AG09319 (cell line): ENCODE measurements around the gene BRME1.

Experiments used
- DNase-seq: peaks from one replicate; pipeline ENCODE4 v3.0.0-alpha.2; 2010; ENCODE audit warnings: low read depth; ENCODE audit errors: extremely low read depth
- TF ChIP-seq, protein P1 (sequence below): IDR thresholded peaks from 2 replicates; pipeline ENCODE4 v1.5.1; 2011; ENCODE audit warnings: low read depth, mild to moderate bottlenecking, inconsistent platforms, low read length, moderate library complexity

The BRME1 gene

DNA sequence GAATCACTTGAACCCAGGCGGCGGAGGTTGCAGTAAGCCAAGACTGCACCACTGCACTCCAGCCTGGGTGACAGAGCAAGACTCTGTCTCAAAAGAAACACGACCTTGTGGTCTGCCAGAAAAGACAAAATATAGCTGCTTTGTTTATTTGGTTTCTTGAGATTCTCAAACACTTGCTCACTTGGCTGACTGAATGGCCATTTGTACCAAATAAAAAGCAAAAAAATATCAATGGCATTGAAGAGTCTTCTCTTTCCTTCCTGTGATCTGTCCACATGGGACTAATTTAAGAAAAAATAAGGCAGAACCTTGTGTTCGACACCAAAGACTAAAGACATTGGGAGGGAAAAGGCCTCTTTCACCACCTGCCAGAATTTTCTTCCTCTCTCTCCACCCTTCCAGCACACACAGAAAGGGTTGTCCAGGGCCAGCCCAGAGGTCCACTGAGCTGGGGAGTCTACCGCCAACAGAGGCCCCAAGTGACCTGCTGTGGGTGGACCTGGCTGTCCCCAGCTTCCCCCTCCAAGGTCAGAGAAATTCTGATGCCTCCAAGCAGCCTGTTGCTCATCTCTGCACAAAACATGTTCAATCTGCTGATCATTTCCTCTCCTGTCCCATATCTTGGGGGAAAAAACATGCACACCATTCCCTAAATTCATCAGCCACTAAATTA, 5.9 kb downstream of the BRME1 start:
- TF ChIP-seq, protein P1, sequence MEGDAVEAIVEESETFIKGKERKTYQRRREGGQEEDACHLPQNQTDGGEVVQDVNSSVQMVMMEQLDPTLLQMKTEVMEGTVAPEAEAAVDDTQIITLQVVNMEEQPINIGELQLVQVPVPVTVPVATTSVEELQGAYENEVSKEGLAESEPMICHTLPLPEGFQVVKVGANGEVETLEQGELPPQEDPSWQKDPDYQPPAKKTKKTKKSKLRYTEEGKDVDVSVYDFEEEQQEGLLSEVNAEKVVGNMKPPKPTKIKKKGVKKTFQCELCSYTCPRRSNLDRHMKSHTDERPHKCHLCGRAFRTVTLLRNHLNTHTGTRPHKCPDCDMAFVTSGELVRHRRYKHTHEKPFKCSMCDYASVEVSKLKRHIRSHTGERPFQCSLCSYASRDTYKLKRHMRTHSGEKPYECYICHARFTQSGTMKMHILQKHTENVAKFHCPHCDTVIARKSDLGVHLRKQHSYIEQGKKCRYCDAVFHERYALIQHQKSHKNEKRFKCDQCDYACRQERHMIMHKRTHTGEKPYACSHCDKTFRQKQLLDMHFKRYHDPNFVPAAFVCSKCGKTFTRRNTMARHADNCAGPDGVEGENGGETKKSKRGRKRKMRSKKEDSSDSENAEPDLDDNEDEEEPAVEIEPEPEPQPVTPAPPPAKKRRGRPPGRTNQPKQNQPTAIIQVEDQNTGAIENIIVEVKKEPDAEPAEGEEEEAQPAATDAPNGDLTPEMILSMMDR: no peak
- DNase-seq: no peak

DNA sequence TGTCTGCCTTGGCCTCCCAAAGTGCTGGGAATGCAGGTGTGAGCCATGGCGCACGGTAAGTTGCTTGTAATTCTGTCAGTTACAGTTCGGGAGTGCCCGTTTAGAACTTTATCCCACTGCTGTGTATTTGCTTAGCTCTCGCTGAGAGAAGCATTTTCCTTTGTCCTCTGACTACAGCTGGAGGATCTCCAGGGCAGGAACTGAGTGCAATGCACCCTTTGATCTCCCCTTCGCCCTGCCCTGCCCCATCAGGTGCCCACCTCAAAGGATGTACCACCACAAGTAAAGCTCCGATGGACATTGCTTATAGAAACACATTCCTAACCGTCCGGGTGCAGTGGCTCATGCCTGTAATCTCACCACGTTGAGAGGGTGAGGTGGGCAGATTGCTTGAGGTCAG, 6.5 kb downstream of the BRME1 start:
- TF ChIP-seq, protein P1: no peak
- no peak for DNase-seq

DNA sequence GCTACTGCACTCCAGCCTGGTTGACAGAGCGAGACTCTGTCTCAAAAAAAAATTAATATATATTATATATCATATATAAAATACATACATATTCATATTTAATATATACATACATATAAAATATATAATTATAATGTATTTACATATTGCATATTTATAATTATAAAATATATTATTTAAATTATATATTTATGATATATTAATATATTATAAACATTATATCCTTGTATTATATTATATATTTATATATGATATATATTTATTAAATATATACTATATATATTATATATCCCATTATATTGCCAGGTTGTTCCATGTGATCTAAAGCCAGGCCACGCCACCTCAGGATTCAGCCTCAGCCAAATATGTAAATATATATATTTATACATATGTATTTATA, 9.7 kb downstream of the BRME1 start:
- TF ChIP-seq, protein P1: no peak
- DNase-seq: no peak

DNA sequence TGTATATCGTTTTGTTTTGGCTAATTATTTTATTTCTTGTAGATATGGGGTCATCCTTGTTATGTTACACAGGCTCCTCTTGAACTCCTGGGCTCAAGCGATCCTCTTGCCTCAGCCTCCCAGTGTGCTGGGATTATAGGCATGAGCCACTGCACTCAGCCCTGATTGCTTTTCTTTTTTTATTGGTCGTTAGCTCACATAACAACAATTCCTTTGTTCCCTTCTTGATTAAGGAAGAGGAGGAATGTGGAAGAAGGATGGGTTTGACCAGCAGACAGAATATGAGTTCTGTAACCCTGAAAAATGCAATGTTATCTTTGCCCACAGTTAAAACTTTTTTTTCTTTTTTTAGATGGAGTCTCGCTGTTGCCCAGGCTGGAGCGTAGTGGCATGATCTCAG, 11.4 kb downstream of the BRME1 start:
- TF ChIP-seq, protein P1: no peak
- DNase-seq: no peak

DNA sequence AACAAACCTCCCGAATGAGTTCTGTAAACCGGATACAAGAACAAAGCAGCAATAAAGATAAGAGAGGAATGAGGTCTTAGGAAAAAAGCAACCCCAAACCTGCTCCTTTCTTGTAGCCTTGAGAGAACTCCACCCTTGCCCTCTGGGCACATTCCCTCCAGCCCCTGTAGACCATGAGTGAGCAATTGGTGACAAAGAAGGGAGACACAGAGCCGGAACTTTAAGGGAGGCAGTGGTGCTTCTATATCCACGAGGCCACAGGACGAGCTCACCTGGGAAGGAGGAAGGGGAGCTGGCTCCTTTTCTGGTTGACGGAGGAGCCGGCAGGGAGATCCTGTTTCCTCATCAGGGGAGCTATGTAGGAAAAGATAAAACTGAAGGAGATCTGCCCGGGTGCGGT, 13.0 kb downstream of the BRME1 start:
- TF ChIP-seq, protein P1: no peak
- no peak for DNase-seq

DNA sequence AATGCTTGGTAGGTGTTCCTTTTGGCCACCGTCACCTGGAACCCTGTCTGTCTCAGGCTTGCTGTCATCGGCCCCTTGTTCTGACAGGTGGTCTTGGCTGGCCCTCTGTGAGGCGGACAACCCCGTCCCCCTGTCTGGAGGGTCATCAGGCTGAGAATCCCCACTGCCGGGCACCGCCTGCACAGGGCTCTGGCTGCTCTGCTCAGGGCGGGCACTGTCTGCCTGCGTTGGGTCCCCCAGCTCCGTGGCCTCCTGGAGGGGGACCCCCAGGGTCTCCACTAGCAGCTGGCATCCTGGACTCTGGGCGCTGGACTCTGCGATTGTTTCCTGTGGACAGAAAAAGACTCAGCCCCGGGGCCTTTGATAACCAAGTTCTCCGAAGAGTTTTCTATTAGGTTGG, 15.8 kb downstream of the BRME1 start:
- TF ChIP-seq, protein P1: no peak
- no peak for DNase-seq

DNA sequence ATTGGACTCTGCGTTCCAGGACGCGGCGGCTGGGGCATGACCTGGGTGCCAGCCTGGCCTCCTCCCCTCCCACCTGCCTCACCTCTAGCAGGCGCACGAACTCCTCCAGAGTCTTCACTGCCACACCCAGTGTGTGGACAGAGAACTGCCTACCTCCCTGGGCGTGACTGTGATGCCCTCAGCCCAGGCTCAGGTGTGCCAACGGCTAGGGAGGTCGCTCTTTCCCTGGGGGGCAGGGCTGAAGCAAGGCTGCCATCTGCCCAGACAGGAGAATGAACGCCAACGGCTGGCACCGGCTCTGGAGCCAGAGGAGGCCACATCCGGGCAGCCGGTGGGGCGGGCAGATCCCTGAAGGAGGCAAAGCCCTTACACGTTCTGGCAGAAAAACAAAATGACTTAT, 17.6 kb downstream of the BRME1 start:
- TF ChIP-seq, protein P1: no peak
- DNase-seq: no peak
